Endometrial microvascular endothelial cells (primary cell): ENCODE measurements around the gene ZYX. TPM values are rescaled to one million over a fixed set of nuclear protein-coding genes. Genes with fewer than 3 reads are reported as not detected.
"Not testable (repeated sequence)": the region's sequence is repeated elsewhere in the genome, so short reads cannot be mapped to it uniquely, and the experiment has no call there.

Experiments used
- in situ Hi-C: cut with HindIII; loops from 2 replicates; pipeline ENCODE4 v1.10.0; 2017; ENCODE audit warnings: low sequenced_read_pairs, low pct_unique_long_range_greater_than_20kb; ENCODE audit errors: inconsistent ontology term
- total RNA-seq: library from RNA; depleted of rRNA; stranded (reverse); fragments of >200 nt; gene quantifications from one replicate; pipeline ENCODE4 v1.2.3, GENCODE V29; 2015; ENCODE audit errors: inconsistent ontology term

ZYX gene
- total RNA-seq, 1 donor from 2014 or later, result 485 TPM

- in situ Hi-C loops, result no loop called here
Measured at GRCh38 chr7:143408686-143409561, 27.8 kb downstream of the ZYX start, which contains the start of gene EPHA1. EPHA1 (minus strand) TSS chr7:143408856; CDS start chr7:143408805, 51 bp downstream.

GRCh38 chr7:143410521-143411004 is 29.4 kb downstream of the ZYX start:
- in situ Hi-C loops, result no loop called here

- in situ Hi-C loops, result no loop called here
Measured at GRCh38 chr7:143411976-143412708, 31.0 kb downstream of the ZYX start.

GRCh38 chr7:143413123-143413522 is 32.0 kb downstream of the ZYX start:
- in situ Hi-C loops, result no loop called here

GRCh38 chr7:143415209-143415608 is 34.1 kb downstream of the ZYX start:
- in situ Hi-C loops, result not testable (repeated sequence)

GRCh38 chr7:143415742-143416397 is 34.7 kb downstream of the ZYX start:
- in situ Hi-C loops, result no loop called here

GRCh38 chr7:143416565-143417149 is 35.5 kb downstream of the ZYX start:
- in situ Hi-C loops, result no loop called here

GRCh38 chr7:143417734-143418383 is 36.7 kb downstream of the ZYX start:
- in situ Hi-C loops, result no loop called here

- in situ Hi-C loops, result no loop called here
Measured at GRCh38 chr7:143418681-143419458, 37.7 kb downstream of the ZYX start.

- in situ Hi-C loops, result no loop called here
Measured at GRCh38 chr7:143419880-143420279, 38.7 kb downstream of the ZYX start.

- in situ Hi-C loops, result not testable (repeated sequence)
Measured at GRCh38 chr7:143420624-143421023, 39.5 kb downstream of the ZYX start.

GRCh38 chr7:143422033-143422432 is 40.9 kb downstream of the ZYX start:
- in situ Hi-C loops, result no loop called here

GRCh38 chr7:143424476-143424875 is 43.3 kb downstream of the ZYX start:
- in situ Hi-C loops, result not testable (repeated sequence)

- in situ Hi-C loops, result no loop called here
Measured at GRCh38 chr7:143426479-143427142, 45.5 kb downstream of the ZYX start.

- in situ Hi-C loops, result no loop called here
Measured at GRCh38 chr7:143429770-143430698, 48.9 kb downstream of the ZYX start.

- in situ Hi-C loops, result no loop called here
Measured at GRCh38 chr7:143431109-143431508, 50.0 kb downstream of the ZYX start.
